AG10803 (cell line): ENCODE data around the gene MAP3K20.

Source experiments
- DNase-seq: peaks from one replicate; pipeline ENCODE4 v3.0.0; 2010; ENCODE audit warnings: low read depth
- H3K4me3 ChIP-seq: 2 replicates; pipeline ENCODE4 v1.5.1; 2011; ENCODE audit warnings: mild to moderate bottlenecking, low read length, control low read depth
- TF ChIP-seq, protein P1 (sequence below): conservative IDR thresholded peaks from 2 replicates; pipeline ENCODE4 v1.5.1; 2011; ENCODE audit warnings: mild to moderate bottlenecking, low read length, control low read depth, inconsistent platforms

Gene MAP3K20

DNA sequence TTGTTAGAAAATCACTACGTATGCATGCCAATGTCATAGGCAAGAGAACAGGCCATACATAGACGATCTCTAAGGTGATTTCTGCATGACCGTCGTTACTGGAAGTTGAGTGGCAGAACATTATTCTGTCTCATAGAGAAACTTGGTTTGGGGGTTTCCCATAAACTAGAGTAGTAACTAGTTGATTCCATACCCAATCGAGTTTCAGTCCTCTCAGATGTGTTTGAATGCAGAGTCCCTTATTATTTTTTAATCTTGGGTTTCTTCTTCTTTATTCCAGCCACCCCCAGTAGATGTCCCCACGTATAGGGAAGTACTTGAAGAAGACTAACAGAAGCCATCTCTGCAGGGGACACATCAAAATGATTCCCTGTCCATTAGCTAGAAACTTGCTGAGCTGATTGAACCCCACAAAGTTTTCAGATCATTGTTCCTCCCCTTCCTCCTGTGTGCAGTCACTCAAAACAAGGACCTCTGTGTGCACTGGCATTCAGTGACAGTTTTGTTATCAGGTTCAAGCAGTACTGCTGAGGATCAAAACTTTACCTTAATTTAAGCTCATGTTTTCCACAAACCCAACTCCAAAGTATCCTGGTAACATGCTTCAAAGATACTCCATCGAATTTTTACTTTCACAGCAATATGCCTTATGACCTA, 210.6 kb downstream of the MAP3K20 start:
- TF ChIP-seq, protein P1, sequence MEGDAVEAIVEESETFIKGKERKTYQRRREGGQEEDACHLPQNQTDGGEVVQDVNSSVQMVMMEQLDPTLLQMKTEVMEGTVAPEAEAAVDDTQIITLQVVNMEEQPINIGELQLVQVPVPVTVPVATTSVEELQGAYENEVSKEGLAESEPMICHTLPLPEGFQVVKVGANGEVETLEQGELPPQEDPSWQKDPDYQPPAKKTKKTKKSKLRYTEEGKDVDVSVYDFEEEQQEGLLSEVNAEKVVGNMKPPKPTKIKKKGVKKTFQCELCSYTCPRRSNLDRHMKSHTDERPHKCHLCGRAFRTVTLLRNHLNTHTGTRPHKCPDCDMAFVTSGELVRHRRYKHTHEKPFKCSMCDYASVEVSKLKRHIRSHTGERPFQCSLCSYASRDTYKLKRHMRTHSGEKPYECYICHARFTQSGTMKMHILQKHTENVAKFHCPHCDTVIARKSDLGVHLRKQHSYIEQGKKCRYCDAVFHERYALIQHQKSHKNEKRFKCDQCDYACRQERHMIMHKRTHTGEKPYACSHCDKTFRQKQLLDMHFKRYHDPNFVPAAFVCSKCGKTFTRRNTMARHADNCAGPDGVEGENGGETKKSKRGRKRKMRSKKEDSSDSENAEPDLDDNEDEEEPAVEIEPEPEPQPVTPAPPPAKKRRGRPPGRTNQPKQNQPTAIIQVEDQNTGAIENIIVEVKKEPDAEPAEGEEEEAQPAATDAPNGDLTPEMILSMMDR, result no peak
- H3K4me3 ChIP-seq, result no peak overlapping the region
- no peak for DNase-seq

DNA sequence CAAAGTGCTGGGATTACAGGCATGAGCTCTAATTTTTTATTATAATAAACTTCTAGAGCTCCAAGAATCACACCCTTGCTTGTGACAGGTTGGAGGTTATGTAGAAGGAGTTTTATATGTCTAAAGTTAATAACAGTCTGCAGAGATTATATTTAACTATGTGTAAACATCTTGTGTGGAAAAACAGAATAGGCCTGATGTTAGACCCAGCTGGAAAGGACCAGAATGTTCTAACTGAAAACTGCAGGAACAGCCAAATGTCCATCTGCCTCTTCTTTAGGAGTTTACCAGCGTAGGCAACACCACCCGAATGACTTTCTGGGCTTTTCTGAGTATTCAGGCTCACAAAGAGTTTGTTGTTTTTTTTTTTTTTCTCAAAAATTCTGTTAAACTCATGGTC, 211.9 kb downstream of the MAP3K20 start:
- TF ChIP-seq, protein P1, result no peak
- no peak for DNase-seq
- no peak overlapping the region for H3K4me3 ChIP-seq

DNA sequence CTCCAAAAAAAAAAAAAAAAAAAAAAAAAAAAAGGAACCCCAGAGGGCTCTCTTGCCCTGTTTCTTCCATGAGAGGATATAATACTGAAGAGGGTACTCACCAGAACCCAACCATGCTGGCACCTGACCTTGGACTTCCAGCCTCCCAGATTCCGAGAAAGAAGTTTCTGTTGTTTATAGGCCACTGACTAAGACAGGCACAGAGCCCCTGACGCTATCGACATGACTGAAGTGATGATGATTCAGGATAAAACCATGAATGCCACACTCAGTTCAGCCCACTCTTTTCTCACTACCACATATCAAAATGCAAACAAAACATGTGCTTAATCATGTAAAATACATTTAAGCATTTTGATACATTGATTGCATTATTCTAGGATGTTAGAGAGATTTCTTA, 212.9 kb downstream of the MAP3K20 start:
- TF ChIP-seq, protein P1, result no peak
- peak; percentile 9 for DNase-seq
- H3K4me3 ChIP-seq, result no peak overlapping the region

GRCh38 chr2:173290046-173290445, 214.4 kb downstream of the MAP3K20 start:
- TF ChIP-seq, protein P1, result no peak
- no peak overlapping the region for H3K4me3 ChIP-seq
- DNase-seq, result no peak

- TF ChIP-seq, protein P1, result no peak
- no peak overlapping the region for H3K4me3 ChIP-seq
- no peak for DNase-seq
These were observed 214.9 kb downstream of the MAP3K20 start for GRCh38 chr2:173290518-173290917.

- TF ChIP-seq, protein P1, result no peak
- no peak for DNase-seq
- H3K4me3 ChIP-seq, result no peak overlapping the region
These were observed 215.8 kb downstream of the MAP3K20 start for GRCh38 chr2:173291412-173291811.

- H3K4me3 ChIP-seq, result no peak overlapping the region
- DNase-seq, result no peak
- TF ChIP-seq, protein P1, result no peak
These were observed 220.6 kb downstream of the MAP3K20 start for GRCh38 chr2:173296235-173296634.
